NCI-H1048 (cell line): ENCODE measurements around the gene VWF.

ENCODE experiments used
- DNase-seq: peaks from one replicate; lab custom pipeline; 2025; lab: John Stamatoyannopoulos, UW

VWF gene

DNA sequence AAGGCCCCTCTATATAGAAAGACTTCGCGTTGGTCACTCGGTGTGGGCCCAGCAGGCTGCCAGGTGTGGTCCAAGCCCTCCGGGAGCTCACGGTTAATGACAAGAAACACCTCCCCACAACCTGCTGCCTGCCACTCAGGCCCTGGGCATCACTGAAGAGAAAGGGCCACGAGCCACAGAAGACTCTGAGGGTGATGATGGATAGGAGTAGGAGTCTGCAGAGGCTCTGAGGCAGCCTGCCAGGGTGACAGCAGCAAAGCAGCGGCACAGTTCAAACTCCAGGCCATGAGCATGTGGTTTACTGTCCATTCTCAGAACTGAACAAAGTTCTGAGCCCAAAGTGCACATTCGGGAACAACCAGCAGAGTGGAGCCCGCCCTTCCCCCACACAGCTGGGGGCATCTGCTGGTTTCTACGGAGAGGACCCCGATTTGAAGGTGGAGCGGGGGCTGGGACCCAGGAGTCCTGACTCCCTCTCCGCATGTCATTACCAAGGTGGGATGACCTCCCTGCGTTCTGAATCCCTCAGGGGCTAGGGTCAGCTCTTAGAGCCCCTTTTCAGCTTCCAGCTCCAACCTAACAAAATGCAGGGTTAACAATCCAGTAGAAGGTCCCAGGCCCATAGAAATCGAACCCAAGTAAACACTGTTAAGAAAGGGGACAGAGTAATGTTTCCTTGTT, 65.8 kb downstream of the VWF start:
- no peak for DNase-seq

- DNase-seq, result no peak
Measured at GRCh38 chr12:6057700-6058099, 66.8 kb downstream of the VWF start.

DNA sequence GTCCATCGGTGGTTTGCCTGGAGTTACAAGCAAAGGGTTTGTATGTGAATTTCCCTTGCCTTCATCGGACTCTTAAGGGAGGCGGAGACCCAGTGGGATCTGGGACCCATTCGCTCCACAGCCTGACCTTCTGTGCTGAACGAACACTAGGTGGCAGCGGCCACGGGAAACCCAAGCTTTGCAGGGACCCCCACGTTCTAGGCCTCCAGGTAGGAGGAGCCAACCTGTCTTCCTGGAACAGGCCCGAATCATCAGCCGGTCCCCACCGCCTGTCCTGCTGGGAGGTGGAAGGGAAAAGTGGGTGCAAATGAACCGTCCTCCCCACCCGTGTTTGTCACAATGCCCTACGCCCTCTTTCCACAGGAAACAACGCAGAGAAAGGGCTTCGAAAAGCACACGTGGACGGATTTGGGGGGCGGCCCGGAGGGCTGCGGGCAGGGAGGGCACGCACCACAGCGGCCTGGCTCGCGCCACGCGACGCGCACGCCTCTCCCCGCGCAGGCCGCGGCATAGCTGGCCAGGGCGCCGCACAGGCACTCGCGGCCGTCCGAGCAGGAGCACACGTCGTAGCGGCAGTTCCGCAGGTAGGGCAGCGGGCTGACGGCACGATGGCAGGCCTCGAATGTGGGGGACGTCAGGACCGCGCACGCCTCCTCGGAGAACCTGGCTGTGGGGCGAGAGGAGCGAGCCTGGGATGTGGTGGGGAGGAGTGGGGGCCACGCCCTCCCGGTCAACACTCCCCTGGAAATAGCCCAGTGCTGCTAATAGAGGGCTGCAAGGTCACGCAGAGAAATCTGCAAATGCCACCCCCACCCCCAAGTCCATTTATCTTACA, 67.8 kb downstream of the VWF start:
- peak; percentile 1 for DNase-seq

DNA sequence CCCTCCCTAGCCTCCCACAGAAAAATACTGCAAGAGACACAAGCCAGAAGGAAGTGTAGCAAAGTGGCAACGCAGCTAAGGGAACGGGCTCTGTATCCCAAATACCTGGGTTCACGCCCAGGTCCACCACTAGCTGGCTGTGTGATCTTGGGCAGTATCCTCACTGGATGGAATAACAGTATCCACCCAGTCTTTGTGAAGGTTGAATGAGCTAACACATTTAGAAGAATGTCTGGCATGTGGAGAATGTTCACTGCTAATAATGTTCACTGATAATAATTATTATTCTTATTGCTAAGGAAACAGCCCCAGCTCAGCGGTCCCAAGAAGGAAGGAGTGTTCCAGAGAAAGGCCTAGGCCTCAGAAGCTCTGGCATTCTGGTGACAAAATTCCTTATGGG, 70.9 kb downstream of the VWF start:
- DNase-seq, result no peak

DNA sequence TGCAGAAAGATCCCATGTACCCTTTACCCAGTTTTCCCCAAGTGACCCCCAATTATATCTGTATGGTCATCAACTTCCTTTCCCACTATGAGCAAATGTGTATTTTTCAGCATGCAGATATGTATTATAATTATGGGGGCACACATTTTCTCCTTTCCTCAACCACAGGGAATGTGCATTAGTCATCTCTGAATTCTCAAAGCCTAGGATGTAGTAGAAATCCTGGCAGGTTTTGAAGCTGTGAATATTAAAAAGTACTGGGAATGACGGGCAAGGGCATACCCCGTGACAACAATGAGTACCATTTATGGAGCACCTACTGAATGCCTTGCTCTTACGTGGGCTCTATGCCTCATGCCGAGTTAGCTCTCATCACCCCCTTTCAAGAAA, 71.5 kb downstream of the VWF start:
- DNase-seq, result no peak

DNA sequence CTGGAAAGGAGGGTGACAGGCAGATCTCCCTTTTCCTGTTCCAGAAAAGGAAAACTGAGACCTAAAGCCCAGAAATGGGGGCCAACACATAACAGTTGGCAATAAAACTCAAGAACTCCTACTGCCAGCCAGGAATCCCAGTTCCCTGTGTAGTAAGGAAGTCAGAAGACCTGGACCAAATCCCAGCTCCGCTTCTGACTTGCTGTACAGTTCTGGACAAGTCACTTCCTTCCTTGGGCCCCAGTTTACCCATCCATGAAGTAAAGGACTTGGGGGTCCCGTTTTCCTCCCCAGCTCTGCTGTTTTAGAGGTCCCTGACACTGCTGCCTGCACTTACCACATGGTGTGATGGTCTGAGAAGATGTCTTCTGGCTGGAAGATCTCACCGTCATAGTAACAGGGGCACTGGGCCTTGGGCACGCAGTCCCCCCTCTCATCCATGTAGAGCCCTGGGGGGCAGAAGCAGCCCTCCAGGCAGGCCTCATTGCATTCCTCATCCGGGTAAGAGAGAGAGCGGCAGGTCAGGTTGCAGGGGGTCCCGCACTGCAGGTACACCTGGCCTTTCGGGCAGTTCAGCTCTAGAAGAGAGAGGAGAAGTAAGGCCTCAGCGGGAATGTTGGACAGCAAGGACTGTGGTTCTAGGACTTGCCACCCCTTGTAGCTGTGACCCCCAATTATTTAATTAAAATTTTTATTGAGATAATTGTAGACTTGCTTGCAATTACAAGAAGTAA, 72.1 kb downstream of the VWF start:
- no peak for DNase-seq

DNA sequence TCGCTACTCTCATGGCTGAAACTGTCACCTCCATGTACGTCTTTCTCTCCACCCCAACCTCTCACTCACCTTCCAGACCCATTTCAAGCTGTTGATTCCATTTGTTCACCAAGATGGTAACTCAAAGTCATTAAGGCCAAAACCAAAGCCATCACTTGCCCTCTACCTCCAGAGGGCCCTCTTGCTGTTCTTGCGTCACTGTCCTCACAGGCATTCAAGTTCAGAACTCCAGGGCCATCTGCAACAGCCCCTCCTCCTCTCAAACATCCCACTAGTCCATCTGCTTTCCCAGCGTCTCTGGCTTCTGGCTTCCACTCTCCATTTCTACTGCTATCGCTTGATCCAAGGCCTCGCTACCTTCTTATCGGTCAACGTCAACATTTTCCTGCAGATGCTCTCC, 74.5 kb downstream of the VWF start:
- no peak for DNase-seq

DNA sequence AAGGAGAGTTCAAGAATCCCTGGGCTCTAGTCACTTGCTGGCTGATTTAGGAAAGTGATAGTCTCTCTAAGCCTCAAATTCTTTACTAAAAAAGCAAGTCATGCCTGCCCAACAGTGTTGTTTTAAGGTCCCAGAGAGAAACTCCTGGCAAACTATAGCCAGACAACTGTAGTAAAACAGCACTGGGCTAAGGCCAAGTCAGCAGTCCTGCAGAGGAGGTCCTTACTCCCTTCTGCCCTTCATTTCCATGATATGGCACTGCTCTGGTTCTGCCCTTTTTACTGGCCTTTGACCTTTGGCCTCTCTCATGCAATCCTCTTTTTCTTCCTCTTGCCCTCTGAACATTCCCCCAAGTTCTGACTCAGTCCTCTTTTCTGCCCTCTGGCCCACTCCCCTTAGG, 74.9 kb downstream of the VWF start:
- no peak for DNase-seq

DNA sequence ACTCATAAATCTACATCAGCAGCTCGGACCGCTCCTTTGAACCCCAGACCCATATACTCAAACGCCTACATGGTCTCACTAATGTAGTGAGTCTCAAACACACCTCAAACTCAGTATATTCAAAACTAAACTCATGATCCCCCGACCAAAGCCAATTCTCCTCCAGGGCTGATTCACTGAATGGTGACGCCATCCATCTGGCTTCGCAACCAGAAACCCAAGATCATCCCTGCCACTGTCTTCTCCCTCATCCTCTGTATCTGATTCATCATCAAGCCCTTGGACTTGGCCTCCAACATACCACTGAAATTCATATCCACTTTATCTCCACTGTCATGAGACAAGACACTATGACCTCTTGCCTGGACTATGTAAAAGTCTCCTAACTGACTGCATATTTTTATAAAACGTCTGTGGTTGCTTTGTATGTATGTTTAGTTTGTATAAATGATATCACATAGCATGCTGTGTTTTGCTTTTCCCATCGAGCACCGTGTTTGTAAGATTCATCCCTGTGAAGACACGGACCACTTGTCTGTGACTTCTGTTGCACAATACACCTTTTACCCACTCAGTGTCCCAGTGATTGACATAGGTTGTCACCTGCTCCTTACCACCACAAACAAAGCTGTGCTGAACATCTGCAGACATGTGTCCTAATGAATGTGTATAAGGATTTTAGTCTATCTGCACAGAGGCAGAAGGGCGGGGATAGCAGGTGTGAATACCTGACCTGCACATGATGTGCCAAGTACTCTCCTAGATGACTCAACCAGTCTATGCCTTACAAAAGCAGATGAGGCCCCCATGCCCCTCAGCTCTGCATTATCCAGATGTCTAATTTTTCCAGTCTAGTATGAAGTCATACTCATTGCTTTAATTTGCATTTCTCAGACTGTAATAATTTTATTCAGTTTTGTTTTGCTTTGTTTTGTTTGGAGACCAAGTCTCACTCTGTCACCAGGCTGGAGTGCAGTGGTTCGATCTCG, 76.9 kb downstream of the VWF start:
- no peak for DNase-seq

DNA sequence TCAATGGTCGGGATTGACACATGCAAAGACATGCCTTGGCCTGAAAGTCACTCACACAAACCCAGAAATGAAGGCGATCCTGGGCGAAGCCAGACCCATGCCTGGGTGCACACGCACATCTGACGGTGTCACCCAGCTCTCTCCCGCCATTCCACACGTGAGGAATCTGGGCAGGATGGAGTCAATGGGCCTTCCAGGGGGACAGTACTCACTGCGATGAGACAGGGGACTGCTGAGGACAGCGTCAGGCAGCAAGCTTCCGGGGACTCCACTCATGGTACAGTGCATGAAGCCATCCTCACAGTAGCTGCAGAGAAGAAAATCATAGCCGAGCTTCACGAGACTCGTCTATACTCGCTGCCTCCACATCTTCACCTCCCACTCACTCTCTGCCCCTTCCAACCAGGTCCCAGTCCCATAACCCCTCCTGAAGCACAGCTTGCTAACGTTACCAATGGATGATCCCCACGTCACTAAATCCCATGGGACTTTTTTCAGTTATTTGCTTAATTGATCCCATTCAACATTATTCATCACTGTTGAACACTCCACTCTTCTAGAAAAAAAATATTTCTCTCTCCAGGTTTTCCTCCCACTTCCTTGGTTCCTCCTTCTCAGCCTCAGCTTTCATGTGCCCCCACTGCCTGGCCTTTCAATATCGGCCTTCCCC, 77.8 kb downstream of the VWF start:
- no peak for DNase-seq

GRCh38 chr12:6045438-6045837, 79.0 kb downstream of the VWF start:
- no peak for DNase-seq

GRCh38 chr12:6044082-6044481, 80.4 kb downstream of the VWF start:
- no peak for DNase-seq

- DNase-seq, result no peak
Measured at GRCh38 chr12:6042446-6042845, 82.0 kb downstream of the VWF start.

DNA sequence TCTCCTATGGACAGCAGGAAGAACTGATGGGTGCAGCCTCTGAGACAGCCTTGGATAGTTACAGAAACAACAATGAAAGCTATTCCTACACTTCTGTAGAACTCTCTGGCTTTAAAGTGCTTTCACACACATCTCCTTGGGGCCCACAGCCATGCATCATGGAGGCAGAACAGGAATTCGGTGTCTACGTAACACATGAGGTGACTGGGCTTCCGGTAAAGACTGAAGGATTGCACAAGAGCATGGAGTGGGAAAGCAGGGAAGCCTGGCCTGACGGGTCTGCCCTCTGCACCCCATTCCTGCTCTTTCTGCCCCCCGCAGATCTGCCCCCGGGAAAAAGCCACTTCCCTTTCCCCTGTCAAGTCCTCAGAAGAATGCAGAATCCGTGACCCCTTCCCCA, 82.6 kb downstream of the VWF start:
- DNase-seq, result no peak

DNA sequence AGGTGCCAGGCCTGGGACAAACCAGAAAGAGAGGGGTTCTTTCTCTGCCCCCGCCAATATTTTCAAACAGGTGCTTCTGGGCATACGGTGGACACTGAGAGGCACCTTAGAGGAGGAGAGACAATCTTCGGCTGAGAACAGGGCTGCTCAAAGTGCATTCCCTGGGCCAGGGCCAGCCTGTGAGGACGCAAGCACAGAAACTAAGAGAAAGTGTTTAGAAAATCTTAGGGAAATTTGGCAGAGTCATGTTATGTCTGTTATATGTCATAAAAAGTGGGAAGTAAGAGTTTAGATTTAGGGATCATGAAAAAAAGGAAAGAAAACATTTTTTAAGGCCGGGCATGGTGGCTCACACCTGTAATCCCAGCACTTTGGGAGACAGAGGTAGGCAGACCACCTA, 83.7 kb downstream of the VWF start:
- no peak for DNase-seq

DNA sequence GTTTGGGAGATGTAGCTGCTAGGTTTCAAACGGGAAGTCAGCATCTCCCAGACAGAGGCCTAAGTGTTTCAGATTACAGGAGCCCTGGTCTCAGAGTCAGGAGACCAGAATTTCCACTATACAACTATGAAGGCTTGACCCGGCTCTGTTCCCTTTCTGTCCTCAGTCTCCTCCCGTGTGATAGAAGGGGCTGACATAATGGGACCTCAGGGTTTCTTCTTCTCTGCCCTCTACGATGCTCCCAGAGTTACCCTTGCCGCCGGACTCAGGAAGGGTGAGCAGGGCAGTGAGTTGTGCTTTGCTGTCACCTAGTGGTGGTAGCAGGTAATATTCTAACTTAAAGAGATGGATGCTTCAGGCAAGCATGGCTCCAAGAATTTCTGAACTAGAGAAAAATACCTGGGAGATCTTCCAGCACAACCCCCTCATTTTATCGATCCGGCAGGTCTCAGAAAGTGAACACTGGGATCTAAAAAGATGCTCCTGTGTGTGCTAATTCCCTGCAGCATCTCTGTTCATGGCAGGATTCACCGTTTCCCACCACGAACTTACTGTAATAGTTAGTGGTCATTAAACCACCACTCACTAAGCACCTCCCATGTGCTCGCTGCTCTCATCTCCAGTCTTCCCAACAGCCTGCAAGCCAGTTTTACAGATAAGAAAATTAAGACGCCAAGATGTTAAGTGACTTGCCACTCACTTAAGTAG, 84.4 kb downstream of the VWF start:
- peak; percentile 55 for DNase-seq

GRCh38 chr12:6038160-6038559, 86.3 kb downstream of the VWF start:
- DNase-seq, result peak; percentile 36

- no peak for DNase-seq
Measured at GRCh38 chr12:6037459-6037858, 87.0 kb downstream of the VWF start.

GRCh38 chr12:6036509-6036908, 88.0 kb downstream of the VWF start:
- DNase-seq, result no peak

DNA sequence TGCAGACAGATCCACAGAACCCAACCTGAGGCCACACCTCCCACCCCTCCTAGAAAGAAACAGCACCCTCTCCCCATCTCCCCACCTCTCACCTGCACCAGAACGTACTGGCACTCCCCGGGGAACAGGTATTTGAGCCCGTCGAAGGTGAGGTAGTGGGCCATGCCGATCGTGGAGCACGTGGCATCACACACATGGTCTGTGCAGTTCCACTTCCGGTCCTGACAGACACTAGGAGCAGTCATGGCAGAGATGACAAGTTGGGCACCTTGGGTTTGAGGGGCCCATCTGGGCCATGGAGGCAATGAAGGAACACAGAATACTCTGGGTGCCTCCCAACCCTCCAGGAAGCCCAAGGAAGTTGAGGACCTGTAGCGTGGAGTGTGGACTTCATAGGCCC, 89.9 kb downstream of the VWF start:
- DNase-seq, result no peak

DNA sequence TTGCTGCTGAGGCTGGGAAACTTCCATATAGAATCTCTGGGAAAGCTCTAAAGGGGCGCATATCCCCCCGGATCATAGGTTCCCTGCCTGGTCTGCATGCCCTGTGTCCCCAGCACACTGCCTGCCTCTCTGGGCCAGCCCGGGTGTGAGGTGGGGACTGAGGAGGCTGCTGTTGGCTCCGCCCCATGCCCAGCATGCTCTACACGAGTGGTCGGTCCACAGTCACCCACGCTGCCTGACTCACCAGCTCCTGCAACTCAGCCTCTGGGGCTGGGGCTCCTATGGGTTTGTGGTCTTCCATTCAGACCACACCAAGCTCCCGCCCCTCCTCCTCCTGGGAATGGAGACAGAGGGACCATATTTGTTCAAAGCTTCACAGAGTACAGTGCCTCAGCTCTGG, 90.9 kb downstream of the VWF start:
- no peak for DNase-seq
